ENCODE measurements around the gene GRID2.

GRCh38 chr4:93303440-93303839 lies 999.7 kb downstream of the GRID2 start:
- TF ChIP-seq EP300 (IDR thresholded peaks at IDR 0.05; ENCODE audit: low read depth) (no peak), POLR2A (IDR thresholded peaks at IDR 0.05) (no peak), CTCF (IDR thresholded peaks at IDR 0.05) (no peak), POLR2AphosphoS5 (IDR thresholded peaks at IDR 0.05) (no peak)

All from transverse colon (tissue), 4 donors.